Ishikawa (cell line): Measurements from ENCODE around the gene TMEM245.

Experiments
- CEBPB ChIP-seq: IDR thresholded peaks from 2 replicates; pipeline ENCODE4 v1.6.1; 2012
- CREB1 ChIP-seq: IDR thresholded peaks from 2 replicates; pipeline ENCODE4 v1.6.1; 2012; ENCODE audit warnings: low read depth
- EGR1 ChIP-seq: IDR thresholded peaks from 2 replicates; pipeline ENCODE4 v1.6.1; 2012
- EP300 ChIP-seq: IDR thresholded peaks from 2 replicates; pipeline ENCODE4 v1.6.1; 2012; ENCODE audit warnings: borderline replicate concordance
- FOXM1 ChIP-seq: IDR thresholded peaks from 2 replicates; pipeline ENCODE4 v1.6.1; 2012; ENCODE audit warnings: low read depth, borderline replicate concordance
- MAX ChIP-seq: IDR thresholded peaks from 2 replicates; pipeline ENCODE4 v1.6.1; 2012
- NFIC ChIP-seq: IDR thresholded peaks from 2 replicates; pipeline ENCODE4 v1.6.1; 2012
- RAD21 ChIP-seq: IDR thresholded peaks from 2 replicates; pipeline ENCODE4 v1.6.1; 2012; ENCODE audit warnings: low read depth
- REST ChIP-seq: IDR thresholded peaks from 2 replicates; pipeline ENCODE4 v1.6.1; 2012; ENCODE audit warnings: low read depth, mild to moderate bottlenecking
- TAF1 ChIP-seq: IDR thresholded peaks from 2 replicates; pipeline ENCODE4 v1.6.1; 2012; ENCODE audit warnings: low read depth, mild to moderate bottlenecking
- TEAD4 ChIP-seq: IDR thresholded peaks from 2 replicates; pipeline ENCODE4 v1.6.1; 2012
- USF1 ChIP-seq: IDR thresholded peaks from 2 replicates; pipeline ENCODE4 v1.6.1; 2012
- YY1 ChIP-seq: IDR thresholded peaks from 2 replicates; pipeline ENCODE4 v1.6.1; 2012; ENCODE audit warnings: low read depth
- ZBTB7A ChIP-seq: IDR thresholded peaks from 2 replicates; pipeline ENCODE4 v1.6.1; 2012; ENCODE audit warnings: low read depth

- TF ChIP-seq NFIC (no peak), CEBPB (no peak), TAF1 (no peak), RAD21 (peak; percentile 14; the same call in 1 of the 2 replicates), EP300 (no peak), YY1 (no peak), MAX (no peak), TEAD4 (no peak), EGR1 (no peak), CREB1 (no peak), REST (no peak), FOXM1 (no peak), USF1 (no peak), ZBTB7A (no peak)
These were observed 24.3 kb upstream of the TMEM245 start for GRCh38 chr9:109143881-109144562.
